ENCODE results near the gene TMEM259.

TMEM259 gene

DNA sequence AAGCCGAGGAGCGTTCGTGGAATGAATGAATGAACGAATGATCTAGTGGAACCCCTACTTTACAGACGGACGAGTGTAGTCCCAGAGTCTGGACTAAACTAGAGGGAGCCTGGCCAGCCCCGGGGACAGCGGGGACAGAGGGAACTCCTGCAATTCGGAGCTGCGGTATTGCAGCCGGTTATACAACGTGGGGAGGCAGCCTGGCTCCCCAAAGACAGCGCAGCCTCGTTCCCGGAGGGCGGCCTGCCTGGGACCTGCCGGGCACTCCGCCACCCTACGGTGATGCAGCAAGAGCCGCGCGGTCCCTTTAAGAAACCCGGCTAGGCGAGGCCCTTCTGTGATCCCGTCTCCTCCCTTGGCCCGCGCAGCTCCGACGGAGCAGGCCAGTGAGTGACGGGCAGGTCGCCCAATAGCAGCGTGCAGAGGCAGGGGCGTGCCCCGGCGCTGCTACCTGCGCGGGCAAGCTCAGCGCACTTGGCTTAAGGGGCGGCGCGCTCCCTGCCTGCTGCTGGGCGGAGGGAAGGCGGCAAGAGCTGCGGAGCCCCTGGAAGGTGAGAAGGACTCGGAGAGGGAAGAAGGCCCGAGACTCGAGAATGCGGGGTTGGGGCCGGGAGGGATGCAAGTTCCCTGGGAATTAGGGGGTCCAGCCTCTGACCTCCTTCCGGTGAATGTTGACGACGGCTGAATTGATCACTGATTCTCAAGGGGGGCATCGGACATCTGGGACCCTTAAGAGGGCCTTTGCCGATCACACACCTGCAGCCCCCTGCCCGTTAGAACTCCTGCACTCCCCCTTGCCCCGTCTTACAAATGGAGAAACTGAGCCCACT, 18.9 kb upstream of the TMEM259 start, which contains the start of gene ABCA7:
ABCA7 (plus strand) TSS at position 462 of the 830 bp plus-strand sequence. CDS start 1,255 bp downstream, outside the sequence.
- peak within 1 kb of the TSS; percentile 57 for H3K4me3 ChIP-seq (ENCODE audit: control insufficient read depth, low read depth, low read length)

DNA sequence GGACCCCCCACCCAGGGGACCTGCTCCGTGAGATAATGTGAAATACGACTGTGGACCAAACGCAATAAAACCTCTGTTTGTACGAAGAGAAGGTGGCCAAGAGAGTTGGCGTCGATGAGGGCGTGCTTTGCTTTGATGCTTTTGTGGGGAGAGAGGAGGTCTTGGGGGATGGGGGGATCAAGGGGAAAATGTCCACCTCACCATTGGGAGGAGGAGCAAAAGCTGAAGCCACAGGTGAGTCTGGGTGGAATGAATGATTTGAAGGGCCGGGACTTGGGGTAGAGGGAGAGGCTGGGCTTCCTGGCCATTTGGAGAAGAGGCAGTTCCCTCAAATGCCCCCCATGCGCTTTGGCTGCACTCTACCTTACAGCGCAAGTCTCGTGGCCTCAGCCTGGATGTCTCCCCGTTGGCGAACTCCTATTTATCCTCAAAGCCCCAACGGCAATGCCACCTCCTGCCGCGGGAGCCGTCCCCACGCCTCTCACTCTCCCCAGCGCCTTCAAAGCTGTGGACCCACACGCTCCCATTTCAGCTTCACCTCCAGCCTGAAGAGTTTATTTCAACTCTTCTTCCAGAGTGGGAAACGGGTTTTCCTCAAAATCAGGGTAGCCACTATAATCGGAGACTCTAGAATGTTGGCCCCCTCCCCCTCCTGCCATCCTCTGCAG, 18.2 kb upstream of the TMEM259 start:
- no peak for DNase-seq (ENCODE audit: low read depth)
- TF ChIP-seq, protein P1, sequence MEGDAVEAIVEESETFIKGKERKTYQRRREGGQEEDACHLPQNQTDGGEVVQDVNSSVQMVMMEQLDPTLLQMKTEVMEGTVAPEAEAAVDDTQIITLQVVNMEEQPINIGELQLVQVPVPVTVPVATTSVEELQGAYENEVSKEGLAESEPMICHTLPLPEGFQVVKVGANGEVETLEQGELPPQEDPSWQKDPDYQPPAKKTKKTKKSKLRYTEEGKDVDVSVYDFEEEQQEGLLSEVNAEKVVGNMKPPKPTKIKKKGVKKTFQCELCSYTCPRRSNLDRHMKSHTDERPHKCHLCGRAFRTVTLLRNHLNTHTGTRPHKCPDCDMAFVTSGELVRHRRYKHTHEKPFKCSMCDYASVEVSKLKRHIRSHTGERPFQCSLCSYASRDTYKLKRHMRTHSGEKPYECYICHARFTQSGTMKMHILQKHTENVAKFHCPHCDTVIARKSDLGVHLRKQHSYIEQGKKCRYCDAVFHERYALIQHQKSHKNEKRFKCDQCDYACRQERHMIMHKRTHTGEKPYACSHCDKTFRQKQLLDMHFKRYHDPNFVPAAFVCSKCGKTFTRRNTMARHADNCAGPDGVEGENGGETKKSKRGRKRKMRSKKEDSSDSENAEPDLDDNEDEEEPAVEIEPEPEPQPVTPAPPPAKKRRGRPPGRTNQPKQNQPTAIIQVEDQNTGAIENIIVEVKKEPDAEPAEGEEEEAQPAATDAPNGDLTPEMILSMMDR (conservative IDR thresholded peaks at IDR 0.05; ENCODE audit: control insufficient read depth, insufficient read depth, low read depth, low read length) = no peak
- H3K4me3 ChIP-seq (ENCODE audit: control insufficient read depth, low read depth, low read length) = peak overlapping the region; percentile 17

More for the DNA sequence above, 18.9 kb upstream of the TMEM259 start, which contains the start of gene ABCA7:
- TF ChIP-seq, protein P1 (conservative IDR thresholded peaks at IDR 0.05; ENCODE audit: control insufficient read depth, insufficient read depth, low read depth, low read length) = no peak
- DNase-seq (ENCODE audit: low read depth) = peak; percentile 95

DNA sequence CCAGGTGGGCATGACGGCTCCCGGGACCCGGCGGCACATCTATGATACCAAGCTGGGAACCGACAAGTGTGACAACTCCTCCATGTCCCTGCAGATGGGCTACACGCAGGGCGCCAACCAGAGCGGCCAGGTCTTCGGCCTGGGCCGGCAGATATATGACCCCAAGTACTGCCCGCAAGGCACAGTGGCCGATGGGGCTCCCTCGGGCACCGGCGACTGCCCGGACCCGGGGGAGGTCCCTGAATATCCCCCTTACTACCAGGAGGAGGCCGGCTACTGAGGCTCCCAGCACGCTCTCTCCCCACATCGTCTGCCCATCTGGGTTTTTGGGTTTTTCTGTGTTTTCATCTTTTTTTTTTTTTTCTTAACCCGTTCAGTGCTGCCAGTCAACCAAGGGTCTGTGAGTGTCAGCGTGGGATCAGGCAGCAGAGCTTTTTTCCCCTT, 16.7 kb upstream of the TMEM259 start:
- H3K4me3 ChIP-seq (ENCODE audit: control insufficient read depth, low read depth, low read length) = no peak overlapping the region
- TF ChIP-seq, protein P1 (conservative IDR thresholded peaks at IDR 0.05; ENCODE audit: control insufficient read depth, insufficient read depth, low read depth, low read length) = no peak
- no peak for DNase-seq (ENCODE audit: low read depth)

DNA sequence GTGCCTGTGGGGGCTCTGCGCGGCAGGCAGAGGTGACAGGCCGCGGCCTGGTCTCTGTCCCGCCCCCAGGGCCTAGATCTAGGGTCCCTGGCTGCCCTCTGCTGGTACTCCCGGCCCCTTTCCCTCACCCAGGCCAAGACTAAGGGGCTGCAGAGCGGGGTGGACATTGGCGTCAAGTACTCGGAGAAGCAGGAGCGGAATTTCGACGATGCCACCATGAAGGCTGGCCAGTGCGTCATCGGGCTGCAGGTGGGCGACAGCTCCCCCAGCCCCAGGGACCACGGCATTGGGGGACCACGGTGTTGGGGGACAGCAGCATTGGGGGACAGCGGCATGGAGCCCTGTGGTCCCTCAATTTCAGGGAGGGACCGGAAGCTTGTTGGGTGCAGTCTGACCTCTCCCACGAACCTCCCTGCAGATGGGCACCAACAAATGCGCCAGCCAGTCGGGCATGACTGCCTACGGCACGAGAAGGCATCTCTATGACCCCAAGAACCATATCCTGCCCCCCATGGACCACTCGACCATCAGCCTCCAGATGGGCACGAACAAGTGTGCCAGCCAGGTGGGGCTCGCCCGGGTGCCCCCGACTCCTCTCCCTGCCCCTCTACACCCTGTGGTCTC, 15.2 kb upstream of the TMEM259 start:
- no peak for DNase-seq (ENCODE audit: low read depth)
- TF ChIP-seq, protein P1 (conservative IDR thresholded peaks at IDR 0.05; ENCODE audit: control insufficient read depth, insufficient read depth, low read depth, low read length) = no peak
- H3K4me3 ChIP-seq (ENCODE audit: control insufficient read depth, low read depth, low read length) = no peak overlapping the region

DNA sequence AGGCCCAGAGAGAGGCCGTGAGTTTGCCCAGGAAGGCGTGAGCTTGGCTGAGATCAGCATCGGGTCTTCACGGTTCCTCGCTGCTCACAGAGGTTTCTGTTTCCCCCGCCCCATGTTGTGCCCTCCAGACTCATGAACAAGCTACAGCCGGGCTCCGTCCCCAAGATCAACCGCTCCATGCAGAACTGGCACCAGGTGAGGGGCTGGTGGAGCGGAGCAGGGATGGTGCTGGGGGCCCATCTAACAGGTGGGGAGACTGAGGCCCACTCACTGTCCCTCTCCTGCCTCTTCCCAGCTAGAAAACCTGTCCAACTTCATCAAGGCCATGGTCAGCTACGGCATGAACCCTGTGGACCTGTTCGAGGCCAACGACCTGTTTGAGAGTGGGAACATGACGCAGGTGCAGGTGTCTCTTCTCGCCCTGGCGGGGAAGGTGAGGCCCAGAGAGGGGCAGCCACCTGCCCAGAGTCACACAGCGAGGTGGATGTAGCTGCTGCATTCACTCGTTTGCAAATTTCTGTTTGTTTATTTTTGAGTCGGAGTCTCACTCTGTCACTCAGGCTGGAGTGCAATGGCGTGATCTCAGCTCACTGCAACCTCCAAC, 11.4 kb upstream of the TMEM259 start:
- TF ChIP-seq, protein P1 (conservative IDR thresholded peaks at IDR 0.05; ENCODE audit: control insufficient read depth, insufficient read depth, low read depth, low read length) = no peak
- no peak for DNase-seq (ENCODE audit: low read depth)

More for the DNA sequence above, 11.4 kb upstream of the TMEM259 start:
- H3K4me3 ChIP-seq (ENCODE audit: control insufficient read depth, low read depth, low read length) = no peak overlapping the region

Measured in fibroblast of mammary gland (primary cell).